NT2/D1 (cell line): ENCODE data around the gene IL6ST.

Experiments
- SUZ12 ChIP-seq: IDR thresholded peaks from 2 replicates; pipeline ENCODE4 v1.6.1; 2011; ENCODE audit not compliant: insufficient read length, insufficient read depth; ENCODE audit errors: extremely low read depth
- YY1 ChIP-seq: IDR thresholded peaks from 2 replicates; pipeline ENCODE4 v1.6.1; 2011; ENCODE audit not compliant: insufficient read length, insufficient read depth

GRCh38 chr5:55924744-55925143, 70.0 kb downstream of the IL6ST start:
- TF ChIP-seq SUZ12 (no peak), YY1 (no peak)
